ENCODE data around the gene FBXO8.
A peak's percentile ranks its signal among the peaks of the same experiment; 100 is the strongest.

Gene FBXO8

DNA sequence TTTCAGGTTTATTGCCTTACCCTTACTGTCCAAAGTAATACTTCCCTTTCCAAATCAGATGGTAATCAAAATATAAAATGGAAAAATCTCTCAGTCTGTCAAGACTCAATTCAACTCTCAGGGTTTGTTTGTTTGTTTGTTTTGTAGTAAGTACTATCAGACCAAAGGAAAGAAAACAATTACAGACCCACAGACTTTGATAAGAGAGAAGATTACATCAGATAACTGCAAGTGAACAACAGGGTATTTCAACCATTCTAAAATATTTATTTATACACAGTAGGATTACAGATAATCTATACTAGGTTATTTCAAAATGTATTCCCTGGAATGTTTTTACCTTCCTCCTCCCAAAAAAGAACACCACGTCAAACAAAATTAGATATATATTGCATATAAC lies 28.9 kb downstream of the FBXO8 start:
- intact Hi-C loops (cut with DNase I) = no loop called here
- DNase-seq = no peak

DNA sequence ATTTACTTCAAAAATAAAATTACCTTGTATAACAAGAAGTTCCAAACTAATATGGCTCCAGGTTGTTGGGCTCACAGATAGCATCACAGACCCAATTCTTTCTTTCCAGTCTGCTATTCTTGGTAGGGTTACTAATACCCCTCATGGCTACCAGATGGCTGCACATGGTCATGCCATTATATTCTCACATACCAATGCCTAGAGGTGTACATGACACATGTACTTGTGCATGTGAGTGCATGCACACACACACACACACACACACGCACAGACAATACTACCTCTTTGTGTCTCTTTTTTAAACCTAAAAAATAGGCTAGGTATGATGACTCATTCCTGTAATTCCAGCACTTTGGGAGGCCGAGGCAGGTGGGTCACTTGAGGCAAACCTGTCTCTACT lies 31.1 kb downstream of the FBXO8 start:
- intact Hi-C loops (cut with DNase I) = no loop called here
- DNase-seq = no peak

DNA sequence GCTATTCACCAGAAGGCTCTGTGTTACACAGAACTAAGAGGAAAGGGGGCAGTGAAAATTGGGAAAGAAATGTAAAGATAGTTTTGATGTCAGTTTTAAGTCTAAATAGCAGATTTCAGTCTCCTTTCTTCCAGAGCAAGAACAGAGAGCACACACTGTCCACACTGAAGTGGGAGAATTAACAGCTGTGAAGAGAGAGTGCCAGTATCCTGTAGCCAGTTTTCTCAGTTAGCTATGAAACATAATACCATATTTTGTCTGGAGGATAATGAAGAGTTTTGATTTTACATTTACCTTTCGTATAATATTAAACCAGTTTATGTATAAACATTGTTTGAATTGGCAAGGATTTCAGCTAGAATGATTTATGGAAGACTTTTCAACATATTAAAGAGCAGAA lies 35.1 kb downstream of the FBXO8 start:
- DNase-seq = no peak
- intact Hi-C loops (cut with DNase I) = no loop called here

DNA sequence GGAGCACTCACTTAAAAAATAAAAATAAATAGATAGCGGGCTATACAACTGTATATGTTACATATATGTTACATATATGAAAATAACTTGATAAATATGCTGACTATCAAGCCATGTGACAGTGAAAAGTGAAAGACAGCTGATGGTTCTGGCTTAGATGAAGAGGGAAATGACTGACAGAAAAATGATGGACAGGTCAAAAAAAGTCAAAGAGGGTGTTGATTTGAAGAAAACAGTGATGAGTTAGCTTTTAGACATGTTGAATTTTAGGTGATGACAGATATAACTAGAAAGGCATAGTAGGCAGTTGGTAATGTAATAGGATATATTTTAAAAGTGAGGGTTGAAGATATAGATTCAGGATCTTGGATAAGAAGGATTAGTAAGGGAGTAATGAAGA lies 37.8 kb downstream of the FBXO8 start:
- no peak for DNase-seq
- intact Hi-C loops (cut with DNase I) = no loop called here

DNA sequence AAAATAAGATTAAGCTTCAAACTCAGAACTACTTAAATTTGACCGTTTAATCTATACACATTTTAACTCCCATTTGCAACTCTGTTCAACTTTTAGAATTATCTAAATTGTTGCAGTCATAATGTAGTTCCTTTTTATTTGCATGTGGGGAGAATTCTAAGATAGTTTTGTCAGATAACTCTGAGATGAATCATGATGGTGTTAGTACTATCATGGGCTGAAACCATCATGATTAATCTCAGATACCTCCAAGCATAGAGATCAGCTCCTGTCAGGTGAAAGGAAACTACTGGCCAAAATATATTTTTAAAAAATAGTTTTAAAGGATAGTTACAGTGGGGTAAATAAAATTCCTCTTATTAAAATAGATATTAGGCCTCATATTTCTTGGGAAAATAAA lies 39.0 kb downstream of the FBXO8 start:
- intact Hi-C loops (cut with DNase I) = no loop called here
- no peak for DNase-seq

DNA sequence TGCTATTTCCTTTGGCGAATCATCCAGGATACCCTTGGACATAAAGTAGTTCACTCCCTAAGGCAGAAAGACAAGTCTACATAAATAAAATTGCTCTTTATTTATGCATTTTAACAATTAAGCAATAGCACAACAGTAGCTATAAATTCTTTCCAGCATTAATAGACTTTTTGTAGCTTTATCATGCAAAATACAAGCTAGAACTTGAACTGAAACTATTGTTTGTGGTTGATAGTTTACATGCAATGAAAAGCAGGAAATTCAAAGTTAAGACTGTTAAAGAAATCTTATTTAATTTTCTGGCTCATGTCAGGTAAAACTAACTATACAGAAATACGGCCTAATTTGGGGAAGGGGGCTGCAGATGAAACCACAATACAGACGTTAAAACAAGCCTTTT lies 42.3 kb downstream of the FBXO8 start:
- intact Hi-C loops (cut with DNase I) = no loop called here
- DNase-seq = no peak

DNA sequence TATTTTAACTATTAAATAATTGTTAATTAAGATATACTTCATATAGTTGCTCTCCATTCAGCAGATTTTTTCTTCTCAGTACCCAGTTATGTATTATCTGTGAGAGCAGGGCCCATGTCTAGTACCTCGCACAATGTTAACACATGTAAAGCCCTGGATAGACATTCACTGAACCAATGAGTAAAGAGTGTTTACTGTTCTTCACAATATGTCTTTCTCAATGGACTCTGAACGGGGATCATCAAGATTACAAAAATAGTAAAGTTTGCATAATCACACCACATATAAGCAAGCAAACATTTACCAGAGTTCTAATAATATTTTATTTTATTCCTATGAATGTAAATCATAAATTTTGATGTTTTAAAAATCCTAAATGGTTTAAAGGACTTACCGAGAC lies 47.1 kb downstream of the FBXO8 start:
- no peak for DNase-seq
- intact Hi-C loops (cut with DNase I) = no loop called here

DNA sequence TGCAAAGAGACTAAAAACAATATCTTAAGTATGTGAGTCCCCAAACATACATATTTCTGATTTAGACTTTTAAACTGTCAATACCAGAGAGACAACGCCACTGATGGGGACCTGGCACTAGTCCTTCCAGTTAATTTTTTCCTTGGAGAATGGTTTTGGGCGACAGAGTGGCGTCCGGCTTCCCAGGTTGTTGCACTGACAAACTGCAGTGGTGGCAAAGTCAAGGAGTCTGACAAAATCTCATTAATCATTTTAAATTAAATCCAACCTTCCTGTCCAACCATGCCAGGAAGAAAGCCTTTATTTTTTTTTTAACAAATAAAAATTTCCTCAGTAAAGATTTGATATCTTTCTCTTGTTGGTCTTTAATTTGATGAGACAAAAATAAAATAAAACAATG lies 52.8 kb downstream of the FBXO8 start:
- DNase-seq = peak in 1 of 10 donors; percentile 38
- intact Hi-C loops (cut with DNase I) = no loop called here

DNA sequence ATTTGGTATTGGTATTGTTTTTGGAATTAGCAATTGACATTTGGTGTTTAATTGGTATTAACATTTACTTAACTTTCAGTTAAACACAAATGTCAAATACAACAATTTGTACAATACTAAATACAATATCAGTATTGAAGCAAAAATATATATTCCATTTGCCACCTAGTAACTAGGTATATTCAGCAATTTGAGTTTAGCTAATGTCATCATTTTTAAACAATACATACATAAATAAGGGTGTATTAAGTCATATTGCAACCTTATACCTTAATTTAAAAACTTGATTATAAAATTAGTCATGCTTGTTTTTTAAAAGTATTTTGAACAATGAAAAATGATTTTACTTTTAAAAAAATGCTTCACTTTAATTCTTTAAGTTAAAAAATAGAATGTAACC lies 53.3 kb downstream of the FBXO8 start:
- intact Hi-C loops (cut with DNase I) = no loop called here
- no peak for DNase-seq

DNA sequence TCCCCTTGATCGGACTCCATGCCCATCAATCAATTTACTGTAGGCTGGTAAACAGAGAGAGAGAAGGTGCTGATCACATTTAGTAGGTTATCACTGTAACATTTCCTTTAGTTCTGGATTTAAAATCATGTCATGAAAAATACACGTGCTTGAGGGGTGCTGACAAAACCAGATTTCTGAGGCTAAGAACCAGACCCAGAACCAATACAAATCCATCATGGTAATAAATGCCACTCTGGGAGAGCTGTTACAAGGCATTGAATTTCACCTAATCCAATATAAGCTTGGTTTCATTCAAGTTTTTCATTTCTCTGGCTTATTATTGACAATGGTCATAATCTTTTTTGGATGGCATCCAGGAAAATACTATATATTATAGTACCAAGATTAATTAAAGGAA lies 54.5 kb downstream of the FBXO8 start:
- intact Hi-C loops (cut with DNase I) = no loop called here
- no peak for DNase-seq

DNA sequence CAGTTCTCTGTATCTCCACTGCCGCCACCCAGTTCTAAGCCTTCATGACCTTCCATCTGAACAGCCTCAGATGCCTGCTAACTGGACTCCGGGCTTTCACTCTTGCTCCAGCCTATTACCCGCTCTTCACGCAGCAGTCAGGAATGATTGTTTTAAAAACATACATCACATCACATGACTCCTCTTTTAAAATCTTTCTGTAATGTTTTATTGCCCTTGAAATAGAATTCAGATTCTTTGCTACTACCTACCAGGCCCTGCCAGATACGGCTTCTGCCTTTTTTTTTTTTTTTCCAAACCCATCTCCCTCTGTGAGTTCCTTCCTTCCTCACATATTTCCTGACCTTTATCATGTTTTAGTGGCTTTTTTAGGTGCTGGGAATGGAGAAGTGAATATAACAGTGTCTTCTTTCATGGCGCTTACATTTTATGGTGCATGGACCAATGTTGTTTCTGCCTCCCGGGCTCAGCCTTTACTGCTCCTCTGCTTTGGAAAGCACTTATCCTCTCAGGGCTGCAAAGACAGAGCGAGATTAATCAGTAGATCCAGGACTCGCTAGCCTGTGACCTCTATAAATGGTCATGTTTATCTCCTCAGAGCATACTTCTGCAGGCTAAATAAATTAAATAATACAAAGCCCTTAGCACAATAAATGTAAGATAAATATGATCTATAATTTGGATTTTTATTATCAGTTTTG lies 58.0 kb downstream of the FBXO8 start:
- no peak for DNase-seq

DNA sequence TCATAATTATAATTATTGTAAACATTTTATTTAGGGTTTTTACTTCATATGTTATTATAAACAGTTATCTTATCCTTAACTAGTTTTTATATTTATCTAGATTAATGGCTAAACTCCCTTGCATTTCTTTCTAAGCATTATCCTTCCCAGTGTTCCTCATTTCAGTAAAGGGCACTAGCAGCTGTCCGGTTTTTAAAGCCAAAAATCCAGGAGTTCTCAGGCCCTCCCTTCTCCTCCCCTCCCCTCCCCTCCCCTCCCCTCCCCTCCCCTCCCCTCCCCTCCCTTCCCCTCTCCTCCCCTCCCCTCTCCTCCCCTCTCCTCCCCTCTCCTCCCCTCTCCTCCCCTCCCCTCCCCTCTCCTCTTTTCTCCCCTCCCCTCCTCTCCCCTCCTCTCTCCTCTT lies 58.9 kb downstream of the FBXO8 start:
- intact Hi-C loops (cut with DNase I) = loop anchor here (5.0 kb wide), 1 partner anchor 93 kb away; no protein-coding TSS in a partner anchor
- no peak for DNase-seq

More for the DNA sequence above, 58.0 kb downstream of the FBXO8 start:
- intact Hi-C loops (cut with DNase I) = no loop called here

DNA sequence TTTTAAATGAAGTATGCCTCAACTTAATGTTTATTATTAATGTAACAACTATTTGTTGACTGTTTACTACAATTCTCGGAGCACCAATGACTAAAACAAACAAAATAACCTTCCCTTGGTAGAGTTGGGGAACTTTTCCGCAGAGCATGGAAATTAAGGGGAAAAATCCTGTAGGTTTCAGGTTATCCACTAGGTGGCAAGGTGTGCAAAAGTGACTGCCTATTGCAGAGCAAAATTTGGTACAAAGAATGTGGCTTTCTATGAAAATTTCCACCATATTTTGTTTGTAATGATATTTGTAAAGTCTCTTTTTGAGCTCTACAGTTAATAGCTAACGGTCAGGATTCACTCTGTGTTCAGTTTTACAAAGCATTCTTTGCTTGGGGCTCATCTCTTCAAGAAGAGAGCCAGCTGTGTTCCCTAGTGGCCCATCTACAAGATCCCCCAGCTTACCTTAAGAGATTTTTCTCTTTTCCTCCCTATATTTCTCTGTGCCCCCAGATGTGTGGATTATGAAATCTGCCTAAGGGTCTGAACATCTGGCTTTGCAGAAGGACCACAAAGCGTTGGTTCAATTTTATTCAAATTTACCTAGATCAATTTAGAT lies 61.1 kb downstream of the FBXO8 start:
- intact Hi-C loops (cut with DNase I) = loop anchor here (5.0 kb wide), 1 partner anchor 95 kb away; no protein-coding TSS in a partner anchor
- DNase-seq = no peak

DNA sequence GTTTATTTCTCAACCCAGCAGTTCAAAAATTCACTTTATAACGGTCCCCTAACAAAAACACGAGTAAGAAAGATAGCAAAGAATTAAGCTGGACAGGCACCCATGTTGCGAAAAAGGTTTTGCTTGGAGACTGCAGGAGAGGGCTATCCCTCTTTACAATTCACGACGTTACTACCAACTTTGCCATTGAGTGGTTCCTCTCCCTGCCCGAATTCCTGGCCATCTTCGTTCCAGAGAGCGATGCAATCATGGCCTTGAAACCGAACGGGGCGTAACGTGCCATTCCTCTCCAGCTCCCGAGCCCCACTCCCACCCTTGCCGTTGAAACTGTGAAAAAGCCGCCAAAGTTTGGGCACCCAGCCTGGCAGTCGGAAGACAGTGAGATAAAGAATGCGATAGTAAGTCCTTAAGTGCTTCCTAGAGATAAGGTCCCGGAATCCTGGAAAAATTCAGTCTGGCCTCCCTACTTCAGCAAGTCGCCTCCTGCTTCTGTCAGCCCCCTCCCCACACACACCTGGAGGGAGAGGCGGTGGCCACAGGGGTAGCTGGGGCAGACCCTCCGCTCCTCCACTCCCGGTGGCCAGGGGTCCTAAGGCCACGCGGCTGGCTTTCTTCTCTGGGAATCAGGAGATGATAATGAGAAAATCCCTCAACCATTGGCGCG lies 65.2 kb downstream of the FBXO8 start:
- DNase-seq = no peak
- intact Hi-C loops (cut with DNase I) = no loop called here

DNA sequence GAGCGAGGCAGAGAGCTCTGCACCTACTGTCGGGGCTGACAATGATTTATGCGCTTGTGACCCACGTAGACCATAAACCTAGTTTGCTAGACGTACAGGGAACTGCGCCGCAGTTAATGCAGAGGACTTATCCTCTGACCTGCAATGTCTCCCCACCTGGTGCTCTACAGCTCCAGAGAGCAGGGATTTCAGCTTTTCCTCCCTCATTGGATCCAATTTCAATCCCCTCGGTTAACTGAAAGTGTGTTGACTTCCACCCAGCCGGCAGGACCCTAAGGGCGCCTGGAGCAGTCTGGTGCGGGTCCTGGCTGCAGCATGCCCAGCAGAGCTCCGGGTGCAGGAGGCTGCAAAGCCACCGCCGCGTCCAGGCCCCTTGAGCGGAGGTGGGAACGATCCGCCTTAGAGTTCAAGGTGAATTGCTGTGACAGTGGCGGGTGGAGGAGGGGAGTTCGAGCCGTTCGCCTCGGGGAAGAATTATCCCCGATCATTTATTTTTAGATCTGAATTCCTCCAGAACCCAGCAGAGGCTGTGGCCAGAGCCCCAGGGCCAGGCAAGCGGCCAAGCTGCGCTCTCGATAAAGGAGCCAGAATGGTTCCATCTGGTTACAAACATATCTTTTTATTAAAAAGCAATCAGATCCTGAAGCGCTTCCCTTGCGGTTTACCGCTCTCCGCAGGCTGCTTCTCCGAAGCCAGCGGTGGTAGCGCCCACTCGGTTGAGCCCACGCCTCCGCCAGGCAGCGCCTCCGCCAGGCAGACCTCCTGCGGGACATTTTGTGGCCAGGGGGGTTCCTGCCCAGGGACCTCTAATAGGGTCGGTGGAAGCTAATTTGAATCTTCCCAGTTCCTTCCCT lies 66.0 kb downstream of the FBXO8 start:
- DNase-seq = peak in 2 of 10 donors; percentile 72 to 81
- intact Hi-C loops (cut with DNase I) = no loop called here

DNA sequence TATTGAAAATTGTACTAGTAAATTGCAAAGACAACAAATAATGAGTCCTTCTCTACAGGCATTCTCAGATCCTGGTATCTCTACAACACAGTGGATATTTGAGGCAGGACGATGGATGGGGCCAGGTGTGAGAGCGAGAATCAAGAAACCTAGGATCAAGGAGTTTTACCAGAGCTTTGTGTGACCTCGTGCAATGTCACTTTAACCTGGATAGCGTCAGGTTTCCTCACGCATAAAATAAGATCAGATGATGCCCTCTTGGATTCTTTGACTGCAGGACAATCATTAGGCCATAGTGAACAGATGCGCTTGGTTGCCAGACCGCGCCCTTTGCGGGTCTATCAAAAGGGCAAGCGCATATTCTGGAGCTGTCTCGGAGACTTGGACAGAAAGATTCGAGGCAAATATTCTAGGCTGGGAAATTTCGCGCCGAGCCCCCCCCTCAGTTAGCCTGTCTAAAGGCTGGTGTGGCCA lies 66.6 kb downstream of the FBXO8 start:
- no peak for DNase-seq
- intact Hi-C loops (cut with DNase I) = no loop called here

DNA sequence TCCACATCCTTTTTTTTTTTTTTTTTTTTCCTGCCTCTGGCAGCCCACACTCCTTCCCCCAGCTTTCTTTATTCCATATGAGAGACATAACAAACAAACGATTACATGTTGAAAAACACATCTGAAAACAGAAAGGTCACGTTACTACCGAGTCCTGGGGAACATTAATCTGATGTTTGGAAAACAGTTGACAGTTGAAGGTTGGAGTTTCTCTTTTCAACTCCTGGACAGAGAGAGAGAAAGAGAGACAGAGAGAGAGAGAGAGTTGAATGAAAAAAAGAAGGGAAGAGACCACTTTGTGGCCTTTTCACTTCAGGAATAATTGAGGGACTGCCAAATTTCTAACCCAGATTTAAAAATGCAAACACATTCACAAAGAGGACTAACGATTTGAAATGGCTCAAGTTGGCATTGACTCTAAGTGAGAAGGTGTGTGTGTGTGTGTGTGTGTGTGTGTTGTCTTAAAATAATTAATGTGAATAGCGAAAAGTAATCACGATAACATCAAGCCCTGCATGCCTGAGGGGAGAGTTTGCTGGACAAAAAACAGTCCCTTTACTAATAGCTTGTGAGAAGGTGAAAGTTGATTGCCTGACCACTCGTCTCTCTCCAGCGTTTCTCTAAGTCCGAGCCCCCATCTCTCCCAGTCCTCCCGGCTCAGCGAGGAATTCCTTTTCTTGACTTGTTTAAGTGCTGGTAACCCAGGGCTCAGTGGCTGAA lies 67.3 kb downstream of the FBXO8 start:
- DNase-seq = no peak

DNA sequence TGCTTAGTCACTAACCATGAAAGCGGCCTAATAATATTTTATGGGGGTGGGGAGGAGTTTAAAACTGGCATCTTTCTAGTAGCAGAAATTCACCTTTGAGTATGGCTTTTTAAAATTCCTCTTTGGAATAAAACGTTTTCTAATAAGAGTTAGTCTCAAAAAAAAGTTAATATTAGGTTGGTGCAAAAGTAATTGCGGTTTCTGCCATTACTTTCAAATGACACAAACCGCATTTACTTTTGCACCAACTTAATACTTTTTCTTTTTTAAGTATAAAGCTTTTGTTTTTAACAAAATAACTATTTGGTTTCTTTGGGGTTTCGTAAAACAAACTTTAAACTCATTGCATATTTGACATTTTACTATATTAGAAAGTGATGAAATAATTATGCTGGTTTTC lies 68.4 kb downstream of the FBXO8 start:
- intact Hi-C loops (cut with DNase I) = no loop called here
- DNase-seq = no peak

More for the DNA sequence above, 67.3 kb downstream of the FBXO8 start:
- intact Hi-C loops (cut with DNase I) = no loop called here

DNA sequence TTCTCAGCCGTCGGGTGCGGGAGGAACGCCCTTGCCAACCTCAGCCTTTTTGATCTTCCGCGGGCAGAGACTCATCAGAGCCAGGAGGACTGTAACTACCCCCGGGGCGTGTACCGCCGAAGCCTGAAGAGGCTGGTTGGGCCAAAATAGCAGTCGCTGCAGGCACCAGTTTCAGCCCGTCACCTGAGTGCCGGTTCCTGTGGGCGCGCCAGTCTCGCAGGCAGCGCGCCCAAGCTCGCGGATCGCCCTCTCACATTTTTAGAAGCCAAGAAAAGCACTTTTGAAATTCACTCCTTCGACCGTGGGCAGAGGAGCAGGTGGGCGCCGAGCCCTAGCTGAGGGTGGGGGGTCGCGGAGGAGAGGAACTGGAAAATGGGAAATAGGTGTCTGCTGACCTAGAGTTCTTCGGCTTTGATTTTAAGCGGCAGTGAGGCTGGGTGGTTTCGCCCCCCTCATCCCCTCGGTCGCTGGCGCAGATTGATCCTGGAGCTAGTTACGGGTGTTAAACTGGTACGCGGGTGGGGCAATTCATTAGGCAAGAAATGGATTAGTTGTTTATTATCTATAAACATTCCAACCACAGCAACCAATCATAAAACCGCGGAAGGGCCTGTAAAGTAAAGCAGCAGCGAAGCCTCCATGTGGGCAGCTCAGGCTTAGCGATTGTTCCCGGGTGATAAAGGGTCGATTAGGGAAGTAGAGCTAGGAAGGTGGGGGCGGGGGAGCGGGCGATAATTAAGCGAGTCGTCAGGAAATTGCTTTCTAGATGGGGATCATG lies 69.2 kb downstream of the FBXO8 start:
- DNase-seq = peak in 1 of 10 donors; percentile 55
- intact Hi-C loops (cut with DNase I) = no loop called here
